HEK293T (cell line): ENCODE measurements around the gene DHX29.

Experiments
- ARNT ChIP-seq: fragments of 450-650 bp; IDR thresholded peaks from 2 replicates; pipeline ENCODE4 v1.6.1; 2017; ENCODE audit warnings: mild to moderate bottlenecking
- BHLHE40 ChIP-seq: fragments of 450-650 bp; IDR thresholded peaks from 2 replicates; pipeline ENCODE4 v1.6.1; 2016; ENCODE audit warnings: mild to moderate bottlenecking, moderate library complexity, borderline replicate concordance
- FOXA1 ChIP-seq: fragments of 450-650 bp; IDR thresholded peaks from 2 replicates; pipeline ENCODE4 v1.6.1; 2016; ENCODE audit warnings: mild to moderate bottlenecking
- FOXK2 ChIP-seq: fragments of 450-650 bp; IDR thresholded peaks from 2 replicates; pipeline ENCODE4 v1.6.1; 2016; ENCODE audit warnings: mild to moderate bottlenecking
- FOXM1 ChIP-seq: fragments of 450-650 bp; IDR thresholded peaks from 2 replicates; pipeline ENCODE4 v1.6.1; 2017; ENCODE audit warnings: mild to moderate bottlenecking, borderline replicate concordance
- SP1 ChIP-seq: fragments of 450-650 bp; IDR thresholded peaks from 2 replicates; pipeline ENCODE4 v1.6.1; 2017
- SUZ12 ChIP-seq: fragments of 450-650 bp; IDR thresholded peaks from 2 replicates; pipeline ENCODE4 v1.6.1; 2016; ENCODE audit warnings: mild to moderate bottlenecking
- TARDBP ChIP-seq: fragments of 450-650 bp; IDR thresholded peaks from 2 replicates; pipeline ENCODE4 v1.6.1; 2016

- TF ChIP-seq SP1 (no peak), SUZ12 (no peak), BHLHE40 (no peak), FOXA1 (no peak), FOXK2 (no peak), FOXM1 (no peak), TARDBP (no peak), ARNT (no peak)
Measured at GRCh38 chr5:55320571-55320970, 13.1 kb upstream of the DHX29 start.
